ENCODE data around the gene TBX2. TPM values are rescaled to one million over a fixed set of nuclear protein-coding genes. Genes with fewer than 3 reads are reported as not detected.

TBX2 gene
- polyA plus RNA-seq, 1 donor (not counting 4 experiments of a cell fraction or from before 2014, with no cell fraction given) = not detected

DNA sequence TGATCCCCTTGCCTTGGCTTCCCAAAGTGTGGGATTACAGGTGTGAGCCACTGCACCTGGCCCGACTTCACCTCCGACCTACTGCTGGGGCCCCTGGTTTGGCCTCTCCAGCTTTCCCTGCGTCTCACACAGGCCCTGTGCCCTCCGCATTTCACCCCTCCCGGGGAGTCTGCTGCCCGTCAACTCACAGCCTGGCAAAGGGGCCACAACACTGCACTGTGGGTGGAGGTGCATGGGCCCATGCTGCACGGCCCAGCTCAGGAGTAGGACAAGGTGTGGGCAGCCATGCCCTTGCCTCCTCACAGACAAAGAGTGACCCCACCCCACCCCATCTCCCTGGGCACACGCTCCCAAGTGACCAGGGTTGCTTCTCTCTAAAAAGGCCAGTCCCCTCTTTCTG is 12.6 kb upstream of the TBX2 start:
- H2AFZ ChIP-seq (ENCODE audit: control insufficient read depth, low read length) = no peak overlapping the region
- no peaks in the 10 kb centered on the region for H3K79me2 ChIP-seq (ENCODE audit: control insufficient read depth, insufficient read depth, low read length)
- dilution Hi-C loops (cut with MboI; ENCODE audit: extremely low pct_ligation_motif_present, low sequenced_read_pairs) = no loop called here
- DNase-seq (ENCODE audit: low read depth, low spot score) = no peak
- TF ChIP-seq, protein P1, sequence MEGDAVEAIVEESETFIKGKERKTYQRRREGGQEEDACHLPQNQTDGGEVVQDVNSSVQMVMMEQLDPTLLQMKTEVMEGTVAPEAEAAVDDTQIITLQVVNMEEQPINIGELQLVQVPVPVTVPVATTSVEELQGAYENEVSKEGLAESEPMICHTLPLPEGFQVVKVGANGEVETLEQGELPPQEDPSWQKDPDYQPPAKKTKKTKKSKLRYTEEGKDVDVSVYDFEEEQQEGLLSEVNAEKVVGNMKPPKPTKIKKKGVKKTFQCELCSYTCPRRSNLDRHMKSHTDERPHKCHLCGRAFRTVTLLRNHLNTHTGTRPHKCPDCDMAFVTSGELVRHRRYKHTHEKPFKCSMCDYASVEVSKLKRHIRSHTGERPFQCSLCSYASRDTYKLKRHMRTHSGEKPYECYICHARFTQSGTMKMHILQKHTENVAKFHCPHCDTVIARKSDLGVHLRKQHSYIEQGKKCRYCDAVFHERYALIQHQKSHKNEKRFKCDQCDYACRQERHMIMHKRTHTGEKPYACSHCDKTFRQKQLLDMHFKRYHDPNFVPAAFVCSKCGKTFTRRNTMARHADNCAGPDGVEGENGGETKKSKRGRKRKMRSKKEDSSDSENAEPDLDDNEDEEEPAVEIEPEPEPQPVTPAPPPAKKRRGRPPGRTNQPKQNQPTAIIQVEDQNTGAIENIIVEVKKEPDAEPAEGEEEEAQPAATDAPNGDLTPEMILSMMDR (optimal IDR thresholded peaks at IDR 0.05 in 1 of 3, IDR thresholded peaks at IDR 0.05 in 1 of 3, conservative IDR thresholded peaks at IDR 0.05 in 1 of 3; ENCODE audit: extremely low read depth in 1 of 3, insufficient read depth in 2 of 3, low read length in 3 of 3) = no peak
- TF ChIP-seq EZH2 (IDR thresholded peaks at IDR 0.05; ENCODE audit: low read length) = no peak
- no peak overlapping the region for H3K4me2 ChIP-seq (ENCODE audit: control insufficient read depth, extremely low read depth, insufficient read depth, low read depth, low read length)
- H3K27me3 ChIP-seq (ENCODE audit: control insufficient read depth, extremely low read depth, insufficient read depth, low read length) = peaks cover 8% of the 10 kb centered on the region
- no peak for FAIRE-seq
- H3K4me1 ChIP-seq (ENCODE audit: control insufficient read depth, extremely low read depth, insufficient read depth, low read length) = no peaks in the 10 kb centered on the region
- H3K9me1 ChIP-seq (ENCODE audit: control insufficient read depth, extremely low read depth, insufficient read depth, low read length) = no peaks in the 10 kb centered on the region
- no peak overlapping the region for H3K27ac ChIP-seq (ENCODE audit: control insufficient read depth, insufficient read depth, low read length)
- H4K20me1 ChIP-seq (ENCODE audit: control insufficient read depth, extremely low read depth, insufficient read depth, low read length) = no peaks in the 10 kb centered on the region
- no peak overlapping the region for H3K9ac ChIP-seq (ENCODE audit: control insufficient read depth, extremely low read depth, insufficient read depth, low read length)
- no peaks in the 10 kb centered on the region for H3K36me3 ChIP-seq (ENCODE audit: control insufficient read depth in 2 of 2, extremely low read depth in 1 of 2, insufficient read depth in 2 of 2, low read length in 2 of 2)
- H3K9me3 ChIP-seq (ENCODE audit: control insufficient read depth, low read depth, low read length) = no peaks in the 10 kb centered on the region
- H3K4me3 ChIP-seq (ENCODE audit: control insufficient read depth in 2 of 3, extremely low read depth in 1 of 3, insufficient read depth in 2 of 3, low read depth in 1 of 3, low read length in 3 of 3) = no peak overlapping the region

DNA sequence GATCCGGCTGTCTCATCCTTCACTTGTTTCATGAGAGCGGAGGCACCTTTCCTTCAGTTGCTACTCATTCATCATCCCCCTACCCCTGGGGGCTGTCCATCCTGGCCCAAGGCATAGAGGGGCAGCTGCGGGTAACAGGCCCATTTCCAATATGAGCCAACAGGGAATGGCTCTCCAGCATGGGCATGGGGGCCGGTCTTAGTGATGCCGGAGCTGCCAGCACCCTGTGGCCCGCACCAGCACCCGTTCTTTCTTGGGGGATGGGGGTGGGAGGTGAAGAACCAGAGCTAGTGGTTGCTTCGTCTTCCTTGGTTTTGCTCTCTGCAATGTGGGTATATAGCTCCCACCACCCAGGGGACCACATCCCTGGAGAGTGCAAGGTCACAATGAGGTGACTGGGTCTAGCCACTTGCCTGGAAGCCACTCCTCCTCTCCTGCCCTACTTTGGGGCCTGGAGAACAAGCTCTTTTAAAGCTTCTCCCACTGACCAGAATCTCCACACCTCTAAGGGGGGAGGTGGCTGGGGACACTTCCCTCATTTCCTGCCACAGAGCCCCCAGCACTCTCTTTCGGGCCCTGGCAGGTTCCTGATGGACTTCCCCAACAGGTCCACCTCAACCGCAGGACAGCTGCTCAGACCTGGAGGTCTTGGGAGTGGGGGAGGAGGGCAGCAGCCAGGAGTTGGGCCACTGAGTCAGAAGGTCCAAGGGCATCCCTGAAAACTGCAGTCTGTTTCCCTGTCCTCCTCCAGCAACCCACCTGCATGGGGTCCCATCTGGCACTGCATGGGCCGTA is 11.9 kb upstream of the TBX2 start:
- H3K9me3 ChIP-seq (ENCODE audit: control insufficient read depth, low read depth, low read length) = no peaks in the 10 kb centered on the region
- no peak overlapping the region for H3K4me2 ChIP-seq (ENCODE audit: control insufficient read depth, extremely low read depth, insufficient read depth, low read depth, low read length)
- TF ChIP-seq, protein P1 (optimal IDR thresholded peaks at IDR 0.05 in 1 of 3, IDR thresholded peaks at IDR 0.05 in 1 of 3, conservative IDR thresholded peaks at IDR 0.05 in 1 of 3; ENCODE audit: extremely low read depth in 1 of 3, insufficient read depth in 2 of 3, low read length in 3 of 3) = no peak
- TF ChIP-seq EZH2 (IDR thresholded peaks at IDR 0.05; ENCODE audit: low read length) = no peak
- H3K4me3 ChIP-seq (ENCODE audit: control insufficient read depth in 2 of 3, extremely low read depth in 1 of 3, insufficient read depth in 2 of 3, low read depth in 1 of 3, low read length in 3 of 3) = no peak overlapping the region
- H3K9me1 ChIP-seq (ENCODE audit: control insufficient read depth, extremely low read depth, insufficient read depth, low read length) = no peaks in the 10 kb centered on the region
- no peak overlapping the region for H2AFZ ChIP-seq (ENCODE audit: control insufficient read depth, low read length)
- DNase-seq (ENCODE audit: low read depth, low spot score) (no peak), FAIRE-seq (no peak)
- no peaks in the 10 kb centered on the region for H4K20me1 ChIP-seq (ENCODE audit: control insufficient read depth, extremely low read depth, insufficient read depth, low read length)
- H3K9ac ChIP-seq (ENCODE audit: control insufficient read depth, extremely low read depth, insufficient read depth, low read length) = no peak overlapping the region
- H3K4me1 ChIP-seq (ENCODE audit: control insufficient read depth, extremely low read depth, insufficient read depth, low read length) = no peaks in the 10 kb centered on the region
- dilution Hi-C loops (cut with MboI; ENCODE audit: extremely low pct_ligation_motif_present, low sequenced_read_pairs) = no loop called here
- H3K36me3 ChIP-seq (ENCODE audit: control insufficient read depth in 2 of 2, extremely low read depth in 1 of 2, insufficient read depth in 2 of 2, low read length in 2 of 2) = no peaks in the 10 kb centered on the region
- peaks cover 8% of the 10 kb centered on the region for H3K27me3 ChIP-seq (ENCODE audit: control insufficient read depth, extremely low read depth, insufficient read depth, low read length)
- H3K27ac ChIP-seq (ENCODE audit: control insufficient read depth, insufficient read depth, low read length) = no peak overlapping the region
- H3K79me2 ChIP-seq (ENCODE audit: control insufficient read depth, insufficient read depth, low read length) = no peaks in the 10 kb centered on the region

All from keratinocyte (primary cell).